Activated CD8-positive, alpha-beta T cell treated with anti-CD3 and anti-CD28 coated beads for 36 hours (primary cell): ENCODE results near the gene OVCA2. TPM values are rescaled to one million over a fixed set of nuclear protein-coding genes. Genes with fewer than 3 reads are reported as not detected.

Experiments used
- ATAC-seq: fragments of 200-7000 bp; cut with Tn5 transposase; one replicate; pipeline ENCODE4 v1.10.0; 2021; ENCODE audit warnings: mild to moderate bottlenecking, moderate library complexity
- CTCF ChIA-PET: fragments of 350-600 bp; sonication (Branson Sonifier 250); formaldehyde crosslinking; loops from one replicate; lab custom pipeline; 2021; ENCODE audit warnings: antibody characterized with exemption; lab: Charles Lee
- POLR2A ChIA-PET: fragments of 350-600 bp; sonication (Branson Sonifier 250); formaldehyde crosslinking; loops from one replicate; lab custom pipeline; 2021; ENCODE audit warnings: antibody characterized with exemption; lab: Charles Lee
- DNase-seq: peaks from one replicate; pipeline ENCODE4 v3.0.0-alpha.2; 2020
- H3K27ac Mint-ChIP-seq: one replicate; pipeline ENCODE4 v1.8.0; 2021; ENCODE audit warnings: mild to moderate bottlenecking, mixed read lengths
- H3K27me3 Mint-ChIP-seq: one replicate; pipeline ENCODE4 v1.8.0; 2021; ENCODE audit warnings: mixed read lengths
- H3K36me3 Mint-ChIP-seq: one replicate; pipeline ENCODE4 v1.8.0; 2021; ENCODE audit warnings: low read depth, mixed read lengths
- H3K4me1 Mint-ChIP-seq: one replicate; pipeline ENCODE4 v1.8.0; 2021; ENCODE audit warnings: low read depth, mixed read lengths
- H3K4me3 Mint-ChIP-seq: one replicate; pipeline ENCODE4 v1.8.0; 2021; ENCODE audit warnings: mild to moderate bottlenecking, moderate library complexity, mixed read lengths
- H3K9me3 Mint-ChIP-seq: one replicate; pipeline ENCODE4 v1.8.0; 2021; ENCODE audit warnings: mixed read lengths
- intact Hi-C: fragments of 100-400 bp; cut with micrococcal nuclease; formaldehyde crosslinking; loops from one replicate; pipeline ENCODE4 v1.10.0; 2022
- total RNA-seq, 2 experiments: library from RNA; stranded (reverse); gene quantifications; one replicate each; pipeline ENCODE4 v1.2.3, GENCODE V29; 2021
- TF ChIP-seq, protein P1 (sequence below): fragments of 200-600 bp; IDR thresholded peaks from one replicate; pipeline ENCODE4 v1.8.0; 2022; ENCODE audit warnings: antibody characterized with exemption, mild to moderate bottlenecking

The OVCA2 gene
- total RNA-seq, 2 experiments from 2014 or later = 28.0 to 28.5 TPM

DNA sequence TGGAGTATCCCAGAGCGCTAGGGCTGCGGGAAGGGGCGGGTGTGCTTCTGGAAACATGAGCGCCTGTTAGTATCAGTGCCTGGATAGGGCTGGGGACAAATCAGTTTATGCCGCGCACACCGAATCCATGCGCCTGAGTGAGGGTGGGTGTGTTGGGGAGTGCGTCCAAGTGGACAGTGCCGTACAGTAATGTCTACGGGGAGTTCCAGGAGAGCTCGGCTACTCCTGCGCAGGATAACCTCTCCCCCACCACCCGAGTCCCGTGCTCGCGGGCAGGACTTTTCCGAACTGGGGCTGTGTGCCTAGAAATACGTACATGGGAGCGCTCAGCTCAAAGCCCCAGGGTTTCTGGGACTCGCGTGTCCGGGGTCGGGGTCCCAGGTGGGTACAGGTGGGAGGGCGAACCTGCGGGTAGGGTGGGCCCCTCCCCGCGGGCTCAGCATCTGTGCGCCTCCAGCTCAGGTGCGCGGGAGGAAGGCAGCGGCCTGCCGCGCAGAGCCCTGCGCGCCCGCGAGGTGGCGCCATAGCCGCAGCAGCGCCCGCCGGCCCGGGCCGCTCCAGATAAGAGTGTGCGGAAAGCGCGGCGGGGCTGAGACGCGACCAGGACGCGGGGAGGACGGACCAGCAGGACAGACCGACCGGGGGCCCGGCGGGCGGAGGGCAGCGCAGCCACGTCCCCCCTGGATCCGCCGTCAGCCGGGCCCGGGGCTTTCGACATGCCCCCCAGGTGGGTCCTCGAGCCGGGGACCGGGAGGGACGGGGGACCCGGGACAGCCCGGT is 12.9 kb downstream of the OVCA2 start, which contains the start of gene HIC1:
HIC1 (plus strand) TSS at position 592 of the 780 bp plus-strand sequence. CDS start 1,588 bp downstream, outside the sequence.
- TF ChIP-seq, protein P1, sequence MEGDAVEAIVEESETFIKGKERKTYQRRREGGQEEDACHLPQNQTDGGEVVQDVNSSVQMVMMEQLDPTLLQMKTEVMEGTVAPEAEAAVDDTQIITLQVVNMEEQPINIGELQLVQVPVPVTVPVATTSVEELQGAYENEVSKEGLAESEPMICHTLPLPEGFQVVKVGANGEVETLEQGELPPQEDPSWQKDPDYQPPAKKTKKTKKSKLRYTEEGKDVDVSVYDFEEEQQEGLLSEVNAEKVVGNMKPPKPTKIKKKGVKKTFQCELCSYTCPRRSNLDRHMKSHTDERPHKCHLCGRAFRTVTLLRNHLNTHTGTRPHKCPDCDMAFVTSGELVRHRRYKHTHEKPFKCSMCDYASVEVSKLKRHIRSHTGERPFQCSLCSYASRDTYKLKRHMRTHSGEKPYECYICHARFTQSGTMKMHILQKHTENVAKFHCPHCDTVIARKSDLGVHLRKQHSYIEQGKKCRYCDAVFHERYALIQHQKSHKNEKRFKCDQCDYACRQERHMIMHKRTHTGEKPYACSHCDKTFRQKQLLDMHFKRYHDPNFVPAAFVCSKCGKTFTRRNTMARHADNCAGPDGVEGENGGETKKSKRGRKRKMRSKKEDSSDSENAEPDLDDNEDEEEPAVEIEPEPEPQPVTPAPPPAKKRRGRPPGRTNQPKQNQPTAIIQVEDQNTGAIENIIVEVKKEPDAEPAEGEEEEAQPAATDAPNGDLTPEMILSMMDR = peak; percentile 97
- ChIA-PET CTCF (interaction anchor here (0.6 to 8.5 kb wide), 58 partner anchors 9 to 1458 kb away, joined by 3 to 239 read pairs (median 4); partner anchors contain the start of genes DPH1, OVCA2, RTN4RL1 and TSR1), POLR2A (interaction anchor here (0.9 to 5.7 kb wide), 9 partner anchors 14 to 249 kb away, joined by 3 to 46 read pairs (median 8); partner anchors contain the start of genes SMG6 and SRR)
- no peaks in the 10 kb centered on the region for H3K9me3 Mint-ChIP-seq
- intact Hi-C loops = loop anchor here (5.0 kb wide), 1 partner anchor 188 kb away; no protein-coding TSS in a partner anchor
- ATAC-seq (peak; percentile 52), DNase-seq (peak; percentile 84)
- H3K4me3 Mint-ChIP-seq = peak within 1 kb of the TSS; percentile 74
- H3K36me3 Mint-ChIP-seq = peaks cover 16% of the 10 kb centered on the region
- peaks cover 9% of the 10 kb centered on the region for H3K27me3 Mint-ChIP-seq
- H3K27ac Mint-ChIP-seq = peak within 1 kb of the TSS; percentile 52
- peaks cover 16% of the 10 kb centered on the region for H3K4me1 Mint-ChIP-seq

DNA sequence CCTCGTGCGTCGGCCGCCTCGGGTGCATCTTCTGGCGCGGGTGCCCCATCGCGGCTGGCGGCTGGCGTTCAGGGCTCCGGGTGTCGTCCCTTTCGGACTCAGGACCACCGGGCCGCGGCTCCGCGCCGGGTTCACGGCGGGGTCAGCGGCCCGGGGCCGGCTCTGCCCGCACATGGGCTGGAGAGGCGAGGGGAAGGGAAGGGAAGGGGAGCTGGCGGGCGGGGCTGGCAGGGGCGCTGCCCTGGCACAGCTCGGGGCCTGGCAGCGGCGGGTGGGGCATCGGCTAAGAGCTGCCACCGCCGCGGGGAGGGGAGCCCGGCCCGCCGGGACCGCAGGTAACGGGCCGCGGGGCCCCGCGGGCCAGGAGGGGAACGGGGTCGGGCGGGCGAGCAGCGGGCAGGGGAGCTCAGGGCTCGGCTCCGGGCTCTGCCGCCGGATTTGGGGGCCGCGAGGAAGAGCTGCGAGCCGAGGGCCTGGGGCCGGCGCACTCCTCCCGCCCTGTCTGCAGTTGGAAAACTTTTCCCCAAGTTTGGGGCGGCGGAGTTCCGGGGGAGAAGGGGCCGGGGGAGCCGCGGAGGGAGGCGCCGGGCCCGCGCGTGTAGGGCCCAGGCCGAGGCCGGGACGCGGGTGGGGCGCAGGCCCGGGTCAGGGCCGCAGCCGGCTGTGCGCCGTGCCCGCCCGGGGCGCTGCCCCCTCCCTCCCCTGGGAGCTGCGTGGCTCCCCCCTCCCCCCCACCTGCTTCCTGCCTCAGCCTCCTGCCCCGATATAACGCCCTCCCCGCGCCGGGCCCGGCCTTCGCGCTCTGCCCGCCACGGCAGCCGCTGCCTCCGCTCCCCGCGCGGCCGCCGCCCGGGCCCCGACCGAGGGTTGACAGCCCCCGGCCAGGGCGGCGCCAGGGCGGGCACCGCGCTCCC is 13.7 kb downstream of the OVCA2 start:
- DNase-seq (peak; percentile 67), ATAC-seq (no peak)
- peak overlapping the region; percentile 76 for H3K4me3 Mint-ChIP-seq
- TF ChIP-seq, protein P1 = no peak
- no peaks in the 10 kb centered on the region for H3K9me3 Mint-ChIP-seq
- no peak overlapping the region for H3K27ac Mint-ChIP-seq
- CTCF ChIA-PET = interaction anchor here (0.6 to 8.5 kb wide), 36 partner anchors 9 to 360 kb away, joined by 3 to 239 read pairs (median 5); partner anchors contain the start of genes DPH1, OVCA2 and RTN4RL1
- POLR2A ChIA-PET = interaction anchor here (0.6 to 5.7 kb wide), 13 partner anchors 9 to 248 kb away, joined by 3 to 46 read pairs (median 5); partner anchors contain the start of genes SMG6 and SRR
- intact Hi-C loops = no loop called here
- peaks cover 9% of the 10 kb centered on the region for H3K27me3 Mint-ChIP-seq
- peaks cover 22% of the 10 kb centered on the region for H3K36me3 Mint-ChIP-seq
- H3K4me1 Mint-ChIP-seq = peaks cover 22% of the 10 kb centered on the region

DNA sequence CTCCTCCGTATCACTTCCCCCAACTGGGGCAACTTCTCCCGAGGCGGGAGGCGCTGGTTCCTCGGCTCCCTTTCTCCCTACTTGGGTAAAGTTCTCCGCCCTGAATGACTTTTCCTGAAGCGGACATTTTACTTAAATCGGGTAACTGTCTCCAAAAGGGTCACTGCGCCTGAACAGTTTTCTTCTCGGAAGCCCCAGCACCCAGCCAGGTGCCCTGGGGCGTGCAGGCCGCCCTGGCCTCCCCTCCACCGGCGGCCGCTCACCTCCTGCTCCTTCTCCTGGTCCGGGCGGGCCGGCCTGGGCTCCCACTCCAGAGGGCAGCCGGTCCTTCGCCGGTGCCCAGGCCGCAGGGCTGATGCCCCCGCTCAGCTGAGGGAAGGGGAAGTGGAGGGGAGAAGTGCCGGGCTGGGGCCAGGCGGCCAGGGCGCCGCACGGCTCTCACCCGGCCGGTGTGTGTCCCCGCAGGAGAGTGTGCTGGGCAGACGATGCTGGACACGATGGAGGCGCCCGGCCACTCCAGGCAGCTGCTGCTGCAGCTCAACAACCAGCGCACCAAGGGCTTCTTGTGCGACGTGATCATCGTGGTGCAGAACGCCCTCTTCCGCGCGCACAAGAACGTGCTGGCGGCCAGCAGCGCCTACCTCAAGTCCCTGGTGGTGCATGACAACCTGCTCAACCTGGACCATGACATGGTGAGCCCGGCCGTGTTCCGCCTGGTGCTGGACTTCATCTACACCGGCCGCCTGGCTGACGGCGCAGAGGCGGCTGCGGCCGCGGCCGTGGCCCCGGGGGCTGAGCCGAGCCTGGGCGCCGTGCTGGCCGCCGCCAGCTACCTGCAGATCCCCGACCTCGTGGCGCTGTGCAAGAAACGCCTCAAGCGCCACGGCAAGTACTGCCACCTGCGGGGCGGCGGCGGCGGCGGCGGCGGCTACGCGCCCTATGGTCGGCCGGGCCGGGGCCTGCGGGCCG is 14.7 kb downstream of the OVCA2 start:
- Mint-ChIP-seq H3K27me3 (peaks cover 7% of the 10 kb centered on the region), H3K4me1 (peaks cover 22% of the 10 kb centered on the region), H3K9me3 (no peaks in the 10 kb centered on the region), H3K36me3 (peaks cover 30% of the 10 kb centered on the region), H3K27ac (peak overlapping the region; percentile 61), H3K4me3 (peak overlapping the region; percentile 76)
- POLR2A ChIA-PET = interaction anchor here (0.7 to 5.7 kb wide), 14 partner anchors 9 to 337 kb away, joined by 3 to 46 read pairs (median 4); partner anchors contain the start of genes RTN4RL1 and TSR1
- ATAC-seq = no peak
- CTCF ChIA-PET = interaction anchor here (0.7 to 8.5 kb wide), 26 partner anchors 12 to 360 kb away, joined by 3 to 239 read pairs (median 6); partner anchors contain the start of gene OVCA2
- DNase-seq = peak; percentile 67
- intact Hi-C loops = no loop called here
- TF ChIP-seq, protein P1 = peak; percentile 25

DNA sequence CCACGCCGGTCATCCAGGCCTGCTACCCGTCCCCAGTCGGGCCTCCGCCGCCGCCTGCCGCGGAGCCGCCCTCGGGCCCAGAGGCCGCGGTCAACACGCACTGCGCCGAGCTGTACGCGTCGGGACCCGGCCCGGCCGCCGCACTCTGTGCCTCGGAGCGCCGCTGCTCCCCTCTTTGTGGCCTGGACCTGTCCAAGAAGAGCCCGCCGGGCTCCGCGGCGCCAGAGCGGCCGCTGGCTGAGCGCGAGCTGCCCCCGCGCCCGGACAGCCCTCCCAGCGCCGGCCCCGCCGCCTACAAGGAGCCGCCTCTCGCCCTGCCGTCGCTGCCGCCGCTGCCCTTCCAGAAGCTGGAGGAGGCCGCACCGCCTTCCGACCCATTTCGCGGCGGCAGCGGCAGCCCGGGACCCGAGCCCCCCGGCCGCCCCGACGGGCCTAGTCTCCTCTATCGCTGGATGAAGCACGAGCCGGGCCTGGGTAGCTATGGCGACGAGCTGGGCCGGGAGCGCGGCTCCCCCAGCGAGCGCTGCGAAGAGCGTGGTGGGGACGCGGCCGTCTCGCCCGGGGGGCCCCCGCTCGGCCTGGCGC is 15.4 kb downstream of the OVCA2 start:
- H3K27ac Mint-ChIP-seq = no peak overlapping the region
- no peak overlapping the region for H3K4me3 Mint-ChIP-seq
- ATAC-seq (no peak), DNase-seq (no peak)
- TF ChIP-seq, protein P1 = no peak
- peaks cover 36% of the 10 kb centered on the region for H3K36me3 Mint-ChIP-seq
- peaks cover 15% of the 10 kb centered on the region for H3K4me1 Mint-ChIP-seq
- POLR2A ChIA-PET = interaction anchor here (0.7 to 5.7 kb wide), 14 partner anchors 8 to 336 kb away, joined by 3 to 46 read pairs (median 4); partner anchors contain the start of gene RTN4RL1
- H3K9me3 Mint-ChIP-seq = no peaks in the 10 kb centered on the region
- no peaks in the 10 kb centered on the region for H3K27me3 Mint-ChIP-seq
- intact Hi-C loops = no loop called here
- CTCF ChIA-PET = interaction anchor here (0.7 to 8.5 kb wide), 23 partner anchors 11 to 326 kb away, joined by 3 to 239 read pairs (median 4); partner anchors contain the start of genes OVCA2 and SGSM2
